HCT116 (cell line): ENCODE results near the gene TFEB.

Experiments
- JUND ChIP-seq: IDR thresholded peaks from 2 replicates; pipeline ENCODE4 v1.6.1; 2012
- POLR2A ChIP-seq: IDR thresholded peaks from 2 replicates; pipeline ENCODE4 v1.7.0; 2011; ENCODE audit warnings: borderline replicate concordance; ENCODE audit not compliant: insufficient read depth, insufficient read length; ENCODE audit errors: extremely low read depth
- POLR2AphosphoS5 ChIP-seq: IDR thresholded peaks from 2 replicates; pipeline ENCODE4 v1.6.1; 2011; ENCODE audit warnings: mild to moderate bottlenecking, low read depth, low read length, moderate library complexity
- SP1 ChIP-seq: IDR thresholded peaks from 2 replicates; pipeline ENCODE4 v1.6.1; 2012; ENCODE audit warnings: low read depth
- YY1 ChIP-seq: IDR thresholded peaks from 2 replicates; pipeline ENCODE4 v1.6.1; 2011; ENCODE audit warnings: low read length, low read depth, moderate library complexity, mild to moderate bottlenecking; ENCODE audit not compliant: insufficient replicate concordance; ENCODE audit errors: extremely low read depth
- TF ChIP-seq, protein P1 (sequence below), 3 experiments: fragments of 200-600 bp in 1 of 3; sonication (generic) in 1 of 3; IDR thresholded peaks in 2 of 3; conservative IDR thresholded peaks in 1 of 3; 2 replicates each; pipeline ENCODE4 v1.5.1; 2012 to 2017; ENCODE audit warnings: low read depth in 2 of 3, low read length in 2 of 3, antibody characterized with exemption in 1 of 3, borderline replicate concordance in 1 of 3, control low read depth in 1 of 3, mild to moderate bottlenecking in 1 of 3, mixed read lengths in 1 of 3, mixed run types in 1 of 3, moderate library complexity in 1 of 3; ENCODE audit not compliant: insufficient read depth in 1 of 3
- TF ChIP-seq, protein P2 (sequence below): IDR thresholded peaks from 2 replicates; pipeline ENCODE4 v1.6.1; 2012

DNA sequence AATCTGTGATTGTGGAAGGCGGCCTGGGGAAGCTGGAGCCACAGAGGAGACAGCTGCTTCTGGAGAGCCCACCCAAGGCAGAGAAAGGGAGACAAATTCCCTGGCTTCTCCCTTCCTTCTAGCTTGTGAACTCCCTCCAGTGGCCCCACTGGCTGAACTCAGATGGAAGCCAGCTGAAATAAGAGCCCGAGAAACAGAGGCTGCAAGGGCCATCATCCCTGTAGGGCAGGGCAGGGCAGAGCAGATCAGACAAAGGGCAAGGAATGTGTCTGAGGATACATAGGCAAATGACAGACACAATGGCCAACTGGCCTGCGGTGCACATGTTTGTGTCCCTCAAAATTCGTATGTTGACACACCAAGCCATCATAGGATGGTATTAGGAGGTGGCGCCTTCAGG is 71.8 kb downstream of the TFEB start:
- TF ChIP-seq JUND, result no peak
- no peak for TF ChIP-seq POLR2AphosphoS5
- TF ChIP-seq, protein P1, sequence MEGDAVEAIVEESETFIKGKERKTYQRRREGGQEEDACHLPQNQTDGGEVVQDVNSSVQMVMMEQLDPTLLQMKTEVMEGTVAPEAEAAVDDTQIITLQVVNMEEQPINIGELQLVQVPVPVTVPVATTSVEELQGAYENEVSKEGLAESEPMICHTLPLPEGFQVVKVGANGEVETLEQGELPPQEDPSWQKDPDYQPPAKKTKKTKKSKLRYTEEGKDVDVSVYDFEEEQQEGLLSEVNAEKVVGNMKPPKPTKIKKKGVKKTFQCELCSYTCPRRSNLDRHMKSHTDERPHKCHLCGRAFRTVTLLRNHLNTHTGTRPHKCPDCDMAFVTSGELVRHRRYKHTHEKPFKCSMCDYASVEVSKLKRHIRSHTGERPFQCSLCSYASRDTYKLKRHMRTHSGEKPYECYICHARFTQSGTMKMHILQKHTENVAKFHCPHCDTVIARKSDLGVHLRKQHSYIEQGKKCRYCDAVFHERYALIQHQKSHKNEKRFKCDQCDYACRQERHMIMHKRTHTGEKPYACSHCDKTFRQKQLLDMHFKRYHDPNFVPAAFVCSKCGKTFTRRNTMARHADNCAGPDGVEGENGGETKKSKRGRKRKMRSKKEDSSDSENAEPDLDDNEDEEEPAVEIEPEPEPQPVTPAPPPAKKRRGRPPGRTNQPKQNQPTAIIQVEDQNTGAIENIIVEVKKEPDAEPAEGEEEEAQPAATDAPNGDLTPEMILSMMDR (IDR thresholded peaks at IDR 0.05 in 2 of 3, conservative IDR thresholded peaks at IDR 0.05 in 1 of 3; ENCODE audit: borderline replicate concordance in 1 of 3, insufficient read depth in 1 of 3, low read depth in 2 of 3, low read length in 2 of 3), result no peak
- no peak for TF ChIP-seq SP1
- TF ChIP-seq YY1, result no peak
- TF ChIP-seq, protein P2, sequence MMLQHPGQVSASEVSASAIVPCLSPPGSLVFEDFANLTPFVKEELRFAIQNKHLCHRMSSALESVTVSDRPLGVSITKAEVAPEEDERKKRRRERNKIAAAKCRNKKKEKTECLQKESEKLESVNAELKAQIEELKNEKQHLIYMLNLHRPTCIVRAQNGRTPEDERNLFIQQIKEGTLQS, result no peak
- no peak for TF ChIP-seq POLR2A
